Hematopoietic multipotent progenitor cell treated with erythropoietin and hydrocortisone succinate and interleukin-3 and kit ligand, for 8 days (in vitro differentiated cells): ENCODE results near the gene RIPOR3.
"Not testable (repeated sequence)": the region's sequence is repeated elsewhere in the genome, so short reads cannot be mapped to it uniquely, and the experiment has no call there.

ENCODE experiments used
- DNase-seq: peaks from one replicate; pipeline ENCODE4 v3.0.0-alpha.2; 2015

RIPOR3 gene

DNA sequence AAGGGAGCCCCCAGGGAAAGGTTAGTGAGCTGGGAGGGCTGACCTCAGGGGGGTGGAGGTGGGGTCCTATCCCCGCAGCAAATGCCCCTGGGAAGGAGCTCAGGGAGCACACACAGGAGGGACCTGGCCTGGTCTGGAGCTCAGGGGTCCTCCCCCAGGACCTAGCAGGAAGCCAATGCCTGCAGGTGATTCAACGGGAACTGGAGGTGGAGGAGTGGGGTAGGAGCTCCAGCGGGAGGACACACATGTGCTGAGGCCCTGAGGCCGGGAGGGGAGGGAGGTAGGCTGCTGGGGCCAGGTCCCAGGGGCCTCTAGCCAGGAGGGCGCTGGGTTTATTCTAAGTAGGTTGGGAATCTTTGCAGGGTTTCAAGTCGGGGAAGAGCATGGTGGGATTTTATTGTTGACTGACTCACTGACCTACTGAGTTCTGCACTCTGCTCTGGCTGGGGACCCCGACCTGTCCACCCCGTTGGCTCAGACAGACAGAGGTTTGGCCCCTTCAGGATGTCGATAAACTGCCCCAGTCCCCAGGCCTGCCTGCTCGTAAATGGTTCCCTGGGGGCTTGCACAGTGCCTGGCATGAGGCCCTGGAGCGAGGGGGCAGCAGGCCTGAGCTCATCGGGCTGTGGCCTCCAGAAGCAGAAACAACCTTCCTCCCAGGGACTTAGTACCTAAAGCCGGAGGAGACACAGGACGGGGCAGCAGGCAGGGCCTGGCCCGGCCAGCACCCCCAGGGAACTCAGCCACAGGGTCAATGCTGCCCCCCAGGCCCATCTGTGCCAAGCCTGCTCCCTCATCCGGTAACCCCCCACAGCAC lies 62.3 kb downstream of the RIPOR3 start:
- DNase-seq: no peak

DNA sequence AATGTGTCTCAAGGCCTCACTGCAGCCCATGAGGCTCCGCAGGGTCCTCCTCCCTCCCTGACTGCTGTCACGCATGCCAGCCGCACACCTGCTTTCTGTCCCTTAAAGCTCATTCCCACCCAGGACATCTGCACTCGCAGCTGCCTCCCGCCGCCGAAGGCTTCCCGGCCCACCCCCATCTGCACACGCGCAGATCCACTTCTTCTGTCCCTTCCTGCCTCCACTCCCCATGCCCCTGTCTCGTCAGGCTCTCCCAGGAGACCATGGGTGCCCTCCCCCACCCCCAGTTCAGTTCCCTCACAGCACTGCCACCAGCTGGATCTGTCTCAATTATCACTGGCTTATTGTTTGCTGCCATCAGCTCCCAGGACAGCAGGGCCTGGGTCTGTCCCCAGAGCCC lies 63.0 kb downstream of the RIPOR3 start:
- DNase-seq: no peak

DNA sequence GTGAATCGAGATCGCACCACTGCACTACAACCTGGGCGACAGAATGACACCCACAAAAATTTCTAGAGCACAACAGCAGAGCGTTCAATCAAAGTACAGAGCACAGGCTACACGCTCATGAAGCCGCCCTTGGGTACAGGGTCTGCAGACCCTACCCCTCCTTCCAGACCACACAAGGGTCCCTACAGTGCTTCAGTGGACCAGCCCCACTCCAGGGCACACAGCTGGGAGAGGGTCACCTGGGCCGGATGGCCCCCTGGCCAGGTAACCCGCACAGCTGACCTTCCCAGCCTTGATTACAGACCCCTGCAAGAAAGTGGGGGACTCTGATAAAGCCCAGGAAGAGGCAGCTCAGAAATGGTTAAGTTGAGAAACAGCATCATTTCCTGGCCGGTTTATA lies 63.6 kb downstream of the RIPOR3 start:
- no peak for DNase-seq

DNA sequence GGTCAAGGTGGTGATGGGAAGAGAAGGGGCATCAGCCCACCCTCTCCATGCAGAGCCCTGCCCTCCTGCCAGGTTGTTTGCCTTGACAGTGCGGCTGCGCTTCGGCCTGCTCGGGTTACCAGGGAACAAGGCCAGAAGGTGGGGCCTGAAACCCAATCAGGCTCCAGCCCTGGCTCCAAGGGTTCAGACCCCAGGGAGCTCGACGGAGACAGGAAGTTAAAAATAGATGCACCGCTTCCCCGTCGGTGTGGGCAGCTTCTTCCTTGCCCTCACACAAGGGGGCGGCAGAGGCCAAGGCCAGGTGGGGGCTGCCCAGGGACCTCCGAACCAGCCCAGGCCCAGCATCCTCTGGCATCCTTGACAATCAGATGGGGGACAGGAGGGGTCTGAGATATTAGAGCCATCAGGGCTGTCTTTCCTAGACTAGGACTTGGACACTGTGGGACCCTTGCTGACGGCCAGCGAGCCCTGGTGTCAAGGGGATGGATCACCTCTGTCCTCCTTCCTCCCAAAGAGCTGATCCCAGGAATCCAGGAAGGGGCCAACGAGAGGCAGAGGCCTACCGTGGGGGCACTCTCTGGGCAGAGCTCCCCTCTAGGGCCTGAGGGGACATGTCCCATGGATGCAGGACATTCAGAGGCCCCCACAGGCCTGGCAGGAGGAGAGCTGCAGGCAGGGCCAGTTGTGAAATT lies 65.2 kb downstream of the RIPOR3 start:
- DNase-seq: peak; percentile 36

DNA sequence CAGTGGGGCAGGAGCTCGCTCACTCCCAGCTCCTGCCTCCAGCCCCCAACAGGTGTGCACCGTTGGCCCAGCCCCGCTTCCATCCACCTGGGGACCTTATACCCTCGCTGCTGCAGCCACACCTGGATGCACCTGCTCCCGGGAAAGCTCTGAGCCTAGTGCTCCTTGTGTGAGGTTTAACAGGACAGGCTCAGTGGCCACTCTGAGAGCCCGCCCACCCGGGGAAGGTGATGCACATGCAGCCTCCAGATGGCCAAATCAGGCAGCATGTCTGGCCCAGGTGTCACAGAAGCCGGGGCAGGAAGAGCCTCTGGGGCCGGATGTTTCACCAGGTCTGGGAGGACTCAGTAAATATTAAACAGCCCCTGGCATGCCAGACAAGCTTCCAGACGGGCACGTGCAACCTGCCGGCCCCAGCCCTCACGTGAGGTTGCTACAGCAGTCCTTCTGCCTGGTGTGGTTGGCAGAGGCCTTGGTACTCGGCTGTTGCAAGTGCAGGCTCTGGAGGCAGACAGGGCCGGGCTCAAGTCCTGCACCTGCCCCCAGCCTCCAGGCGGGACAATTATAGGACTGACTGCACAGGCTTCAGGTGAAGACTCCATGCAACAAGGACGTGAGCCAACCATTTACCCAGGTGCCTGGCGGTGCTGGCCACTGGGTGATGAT lies 66.9 kb downstream of the RIPOR3 start:
- DNase-seq: no peak

DNA sequence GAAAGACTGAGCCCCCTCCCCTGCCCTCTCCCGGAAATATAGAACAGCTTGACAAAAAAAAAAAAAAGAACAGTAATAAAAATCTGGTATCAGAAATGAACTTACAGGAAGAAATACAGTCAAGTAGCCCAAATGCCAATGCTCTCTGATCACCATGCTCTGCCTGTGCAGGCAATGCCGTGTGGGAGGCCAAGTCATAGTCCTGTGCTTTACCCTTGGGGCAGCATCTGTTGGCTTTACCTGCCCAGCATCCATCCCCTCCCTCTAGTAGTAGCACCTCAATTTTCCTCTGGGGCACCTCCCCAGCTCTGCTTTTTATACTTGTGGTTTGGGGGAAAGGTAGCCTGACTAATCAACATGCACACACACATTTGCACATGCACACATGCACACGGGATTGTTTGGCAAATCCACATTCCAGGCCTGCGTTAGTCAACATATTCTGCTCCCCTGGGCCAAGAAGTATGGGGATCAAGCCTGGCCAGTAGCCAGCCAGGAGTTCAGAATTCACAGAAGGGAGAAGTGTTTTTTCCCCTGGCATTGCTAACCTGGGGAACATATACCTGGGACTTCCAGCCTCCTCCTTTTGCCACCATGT lies 70.2 kb downstream of the RIPOR3 start:
- DNase-seq: no peak

DNA sequence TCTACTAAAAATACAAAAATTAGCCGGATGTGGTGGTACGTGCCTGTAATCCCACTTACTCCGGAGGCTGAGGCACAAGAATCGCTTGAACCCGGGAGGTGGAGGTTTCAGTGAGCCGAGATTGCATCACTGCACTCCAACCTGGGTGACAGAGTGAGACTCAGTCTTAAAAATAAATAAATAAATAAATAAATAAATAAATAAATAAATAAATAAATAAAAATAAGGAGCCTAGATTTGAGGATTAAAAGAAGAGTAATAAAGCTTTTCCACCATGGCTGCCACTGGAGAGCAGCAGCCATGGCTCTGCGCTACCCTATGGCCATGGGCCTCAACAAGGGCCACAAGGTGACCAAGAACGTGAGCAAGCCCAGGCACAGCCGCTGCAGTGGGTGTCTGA lies 70.9 kb downstream of the RIPOR3 start:
- not testable (repeated sequence) for DNase-seq

DNA sequence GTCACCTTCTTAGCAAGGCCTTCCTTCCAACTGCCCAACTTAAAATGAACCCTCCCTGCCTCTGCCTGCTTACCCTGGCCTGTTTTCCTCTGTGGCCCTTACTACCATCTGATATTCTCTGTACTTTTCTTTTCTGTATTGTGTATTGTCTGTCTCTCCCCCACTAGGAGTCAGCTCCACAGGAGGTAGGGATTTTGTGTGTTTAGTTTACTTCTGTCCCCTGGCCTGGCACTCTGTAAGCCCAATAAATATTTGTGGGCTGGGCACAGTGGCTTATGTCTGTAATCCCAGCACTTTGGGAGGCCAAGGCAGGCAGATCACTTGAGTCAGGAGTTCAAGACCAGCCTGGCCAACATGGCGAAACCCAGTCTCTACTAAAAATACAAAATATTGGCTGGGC lies 72.8 kb downstream of the RIPOR3 start:
- no peak for DNase-seq

DNA sequence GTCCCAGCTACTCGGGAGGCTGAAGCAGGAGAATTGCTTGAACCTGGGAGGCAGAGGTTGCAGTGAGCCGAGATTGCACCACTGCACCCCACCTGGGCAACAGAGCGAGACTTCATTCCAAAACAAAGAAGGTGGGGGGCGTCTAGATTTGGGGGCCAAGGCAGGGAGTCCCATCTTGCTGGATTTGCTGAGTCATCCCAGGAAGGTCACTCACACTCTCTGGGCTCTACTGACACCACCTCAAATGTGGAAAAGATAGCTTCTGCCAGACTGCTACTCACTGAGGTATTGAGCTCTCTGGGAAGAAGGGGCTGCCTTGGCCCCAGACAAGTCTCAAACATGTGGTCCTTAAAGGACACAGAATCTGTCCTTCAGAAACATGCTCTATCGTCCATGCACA lies 74.3 kb downstream of the RIPOR3 start:
- no peak for DNase-seq

DNA sequence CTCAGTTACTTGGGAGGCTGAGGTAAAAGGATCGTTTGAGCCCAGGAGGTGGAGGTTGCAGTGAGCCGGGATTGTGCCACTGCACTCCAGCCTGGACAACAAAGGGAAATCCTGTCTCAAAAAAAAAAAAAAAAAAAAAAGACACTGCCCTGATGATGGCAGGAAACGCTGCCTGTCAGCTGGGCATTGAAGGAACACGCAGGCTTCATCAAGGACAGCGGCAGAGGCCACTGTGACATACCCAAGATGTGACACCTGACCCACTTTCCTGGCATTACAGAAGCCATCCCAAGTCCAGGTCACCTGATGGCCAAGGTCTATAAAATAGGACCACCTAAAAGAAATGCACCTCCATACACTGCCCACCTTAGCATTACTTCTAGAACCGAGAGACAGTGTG lies 75.9 kb downstream of the RIPOR3 start:
- no peak for DNase-seq

DNA sequence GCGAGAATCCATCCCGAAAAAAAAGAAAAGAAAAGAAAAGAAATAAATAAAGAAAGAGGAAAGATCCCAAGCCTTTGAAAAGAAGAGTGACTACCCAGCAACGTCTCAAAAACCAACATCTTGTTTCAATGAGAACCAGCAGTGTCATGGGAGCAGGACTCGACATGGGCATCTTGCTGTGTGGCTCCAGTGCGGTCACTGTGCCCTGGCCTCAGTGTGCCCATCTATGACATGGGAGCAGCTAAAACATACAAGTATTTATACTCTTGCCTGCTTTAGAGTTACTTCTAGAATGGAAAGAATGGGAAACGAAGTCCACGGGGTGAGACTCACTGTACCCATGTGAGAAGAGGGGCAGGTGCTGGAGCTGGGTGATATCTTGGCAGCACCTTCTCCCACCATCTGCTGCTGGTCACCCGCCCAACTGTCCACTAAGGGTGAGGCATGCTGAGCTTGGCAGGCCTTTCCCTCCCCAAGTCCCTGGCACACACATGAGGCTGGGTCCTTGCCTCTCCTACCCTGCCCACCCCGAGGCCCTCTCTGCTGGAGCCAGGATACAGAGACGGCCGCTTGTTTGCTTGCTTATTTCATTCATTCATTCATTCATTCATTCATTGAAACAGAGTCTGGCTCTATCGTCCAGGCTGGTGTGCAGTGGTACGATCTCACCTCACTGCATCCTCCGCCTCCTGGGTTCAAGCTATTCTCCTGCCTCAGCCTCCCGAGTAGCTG lies 77.7 kb downstream of the RIPOR3 start:
- no peak for DNase-seq

DNA sequence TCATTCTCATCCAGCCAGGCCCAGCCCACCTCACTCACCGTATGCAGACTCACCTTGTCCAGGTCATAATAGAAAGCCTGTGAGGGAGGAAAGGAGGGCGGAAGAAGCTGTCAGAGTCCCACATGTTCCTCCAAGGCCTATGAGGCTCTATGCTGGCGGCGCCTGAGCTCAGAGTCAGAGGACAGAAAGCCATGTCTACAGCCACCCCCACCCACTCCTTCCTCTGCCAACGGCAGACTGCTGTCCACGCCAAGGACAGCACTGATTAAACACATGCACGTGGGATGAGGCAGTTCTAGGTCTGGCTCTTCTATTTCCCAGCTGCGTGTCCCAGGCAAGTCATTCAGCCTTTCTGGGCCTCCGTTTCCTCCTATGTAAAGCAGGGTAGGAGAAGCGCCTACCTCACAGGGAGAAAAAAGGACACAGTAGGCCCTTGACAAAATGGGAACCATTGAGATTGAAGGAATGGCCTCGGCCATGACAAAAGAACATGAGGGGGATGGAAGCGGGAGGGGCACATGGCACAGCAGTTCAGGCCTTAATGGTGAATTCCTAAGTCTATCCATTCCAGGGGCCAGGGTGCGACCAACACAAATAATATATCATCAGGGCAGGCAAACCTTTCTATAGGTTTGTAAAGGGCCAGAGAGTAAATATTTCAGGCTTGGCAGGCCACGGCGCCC lies 80.1 kb downstream of the RIPOR3 start:
- no peak for DNase-seq

DNA sequence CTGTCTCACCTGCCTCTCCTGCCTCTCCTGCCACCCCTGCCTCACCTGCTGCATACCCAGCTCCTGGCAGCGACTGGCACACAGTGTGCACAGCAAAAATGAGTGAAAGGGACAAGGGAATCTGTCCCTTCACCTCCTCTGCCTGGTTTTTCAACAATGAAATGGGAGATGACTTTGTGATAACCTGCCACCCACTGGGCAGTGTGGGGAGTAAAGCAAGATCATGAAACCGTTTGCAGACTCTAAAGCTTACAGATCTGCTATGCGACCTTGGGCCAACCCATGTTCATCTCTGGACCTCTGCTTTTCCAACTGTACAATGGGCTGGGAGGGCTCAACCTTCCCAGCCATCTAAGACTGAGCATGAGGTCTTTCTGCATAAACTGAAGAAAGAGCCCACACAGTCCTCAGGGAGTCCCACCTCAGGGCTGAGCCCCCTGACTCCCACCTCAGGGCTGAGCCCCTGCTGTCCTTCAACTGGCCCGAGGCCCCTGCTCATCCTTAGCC lies 81.1 kb downstream of the RIPOR3 start:
- DNase-seq: no peak

DNA sequence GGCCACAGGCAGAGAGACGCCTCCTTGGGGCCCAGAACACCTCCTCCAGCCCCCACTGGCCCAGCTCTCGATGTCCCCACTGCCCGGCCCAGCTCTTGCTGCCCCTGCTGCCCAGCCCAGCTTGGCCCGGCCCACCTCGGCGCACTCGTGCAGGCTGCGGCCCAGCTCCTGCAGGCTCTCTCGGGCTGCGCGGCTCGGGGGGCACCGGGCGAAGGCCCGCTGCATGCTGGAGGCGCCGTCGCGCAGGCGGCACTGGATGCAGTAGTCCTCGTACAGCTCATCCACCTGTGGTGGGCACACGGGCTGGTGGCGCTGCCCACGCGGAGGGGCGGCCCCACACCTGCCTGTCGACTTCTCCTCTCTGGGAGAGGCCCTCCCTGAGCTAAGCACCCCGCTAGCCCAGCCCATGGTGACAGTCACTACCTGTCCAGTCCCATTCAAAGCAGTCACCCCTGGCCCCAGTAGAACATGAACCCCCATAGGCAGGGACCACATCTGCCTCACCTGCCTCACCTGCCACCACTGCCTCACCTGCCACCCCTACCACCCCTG lies 81.8 kb downstream of the RIPOR3 start:
- DNase-seq: no peak

DNA sequence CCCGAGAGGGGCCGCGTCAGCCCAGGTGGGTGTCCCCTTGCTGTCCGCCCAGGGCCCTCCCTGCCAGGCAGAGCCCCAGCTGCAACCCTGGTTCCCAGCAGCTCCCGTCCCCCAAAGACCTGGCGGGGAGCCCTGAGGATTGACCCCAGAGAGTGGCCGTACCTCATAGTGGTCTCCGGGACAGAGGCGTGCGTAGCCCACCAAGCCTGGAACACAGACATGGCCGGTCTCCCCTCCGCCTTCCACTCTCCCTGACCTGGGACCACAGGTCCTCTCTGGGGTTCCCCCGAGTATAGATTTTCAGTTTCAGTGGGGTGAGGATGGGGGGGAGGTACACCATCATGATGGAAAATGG lies 82.6 kb downstream of the RIPOR3 start:
- no peak for DNase-seq

DNA sequence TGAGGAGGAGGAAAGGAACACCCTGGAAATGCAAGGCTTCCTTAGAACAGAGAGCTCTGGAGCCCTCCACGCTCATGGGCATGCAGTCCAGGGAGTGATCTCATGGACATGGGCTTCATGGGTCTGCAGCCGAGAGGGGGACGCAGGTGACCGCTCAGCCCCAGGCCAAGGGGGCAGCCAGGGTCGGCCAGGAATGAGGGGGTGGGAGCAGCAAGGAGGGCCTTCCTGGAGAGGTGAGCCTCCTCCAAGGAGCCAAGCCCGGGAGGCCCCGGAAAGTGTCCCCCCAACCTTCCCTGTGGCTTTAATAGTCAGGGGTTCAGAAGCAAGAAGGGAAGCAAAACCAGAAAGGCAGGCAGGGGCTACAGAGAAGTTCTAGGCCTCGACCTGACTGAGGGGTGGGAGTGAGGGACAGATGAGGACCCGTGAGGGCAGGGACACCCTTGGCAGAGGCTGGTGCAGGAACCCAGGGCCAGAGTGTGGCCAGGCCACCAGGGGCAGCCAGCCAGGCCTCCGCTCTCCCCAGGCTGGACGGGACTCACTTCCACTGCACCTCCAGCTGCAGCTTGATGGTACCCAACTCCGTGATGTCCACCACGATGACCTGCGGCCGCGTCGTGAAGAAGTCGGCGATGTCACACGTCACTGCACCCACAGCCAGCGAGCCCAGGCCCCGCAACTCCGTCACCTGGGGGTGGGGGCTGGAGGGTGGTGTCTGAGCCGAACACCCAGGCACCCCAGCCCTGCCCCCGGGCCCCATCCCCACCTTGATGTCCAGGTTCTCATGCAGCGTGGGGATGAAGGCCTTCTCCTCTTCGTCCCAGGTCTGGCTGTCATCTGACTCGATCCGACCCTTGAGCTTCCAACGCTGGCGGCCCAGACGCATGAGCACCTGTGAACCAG lies 83.2 kb downstream of the RIPOR3 start:
- DNase-seq: no peak

DNA sequence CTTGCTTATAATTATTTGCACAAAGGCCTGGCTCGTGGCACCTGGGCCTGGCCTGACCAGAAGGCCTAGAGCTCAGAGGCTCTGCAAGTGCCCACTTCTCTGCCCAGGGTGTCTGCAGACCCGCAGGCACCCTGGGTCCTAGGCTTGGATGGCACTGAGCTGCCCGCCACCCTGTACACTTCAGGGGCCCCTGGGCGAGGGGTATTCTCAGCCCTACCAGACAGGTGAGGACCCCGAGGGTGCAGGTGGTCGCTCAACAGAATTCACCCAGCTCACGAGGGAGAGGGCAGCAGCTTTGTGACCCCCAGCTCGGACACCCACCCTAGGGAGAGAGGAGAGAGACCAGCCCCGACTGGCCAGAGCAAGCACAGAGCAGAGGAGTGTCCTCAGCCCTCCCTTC lies 83.9 kb downstream of the RIPOR3 start:
- no peak for DNase-seq

DNA sequence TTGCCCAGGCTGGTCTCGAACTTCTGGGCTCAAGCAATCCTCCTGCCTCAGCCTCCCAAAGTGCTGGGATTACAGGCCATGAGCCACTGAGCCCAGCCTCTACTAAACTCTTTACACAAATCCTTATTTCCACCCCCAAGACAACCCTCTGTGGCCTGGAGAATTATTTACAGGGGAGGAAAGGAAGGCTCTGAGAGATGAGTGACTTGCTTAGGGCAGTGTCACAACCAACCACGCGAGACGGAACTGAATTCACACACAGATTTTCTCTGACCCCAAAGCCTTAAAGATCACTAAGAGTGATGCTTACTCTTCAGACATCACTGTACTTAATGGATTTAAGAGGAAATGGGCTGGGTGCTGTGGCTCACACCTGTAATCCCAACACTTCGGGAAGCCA lies 86.2 kb downstream of the RIPOR3 start:
- DNase-seq: no peak

DNA sequence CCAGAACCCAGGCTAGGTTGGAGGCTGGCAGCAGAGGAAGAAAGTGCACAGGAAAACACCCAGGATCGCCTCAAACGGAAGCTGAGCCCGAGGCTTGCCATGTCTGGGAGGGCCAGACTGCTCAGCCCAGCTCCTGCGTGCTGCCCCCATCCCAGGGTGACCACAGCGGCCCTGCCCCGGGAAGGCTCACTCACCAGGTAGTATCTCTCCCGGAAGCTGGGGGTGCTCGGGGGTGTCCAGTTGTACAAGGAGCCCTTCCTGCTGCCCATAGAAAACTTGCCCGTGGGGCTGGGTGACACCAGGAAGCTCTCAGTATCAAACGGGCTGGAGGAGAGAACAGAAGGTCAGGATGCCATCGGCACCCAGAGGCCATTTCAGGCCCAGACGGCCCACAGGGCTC lies 86.9 kb downstream of the RIPOR3 start:
- DNase-seq: no peak

DNA sequence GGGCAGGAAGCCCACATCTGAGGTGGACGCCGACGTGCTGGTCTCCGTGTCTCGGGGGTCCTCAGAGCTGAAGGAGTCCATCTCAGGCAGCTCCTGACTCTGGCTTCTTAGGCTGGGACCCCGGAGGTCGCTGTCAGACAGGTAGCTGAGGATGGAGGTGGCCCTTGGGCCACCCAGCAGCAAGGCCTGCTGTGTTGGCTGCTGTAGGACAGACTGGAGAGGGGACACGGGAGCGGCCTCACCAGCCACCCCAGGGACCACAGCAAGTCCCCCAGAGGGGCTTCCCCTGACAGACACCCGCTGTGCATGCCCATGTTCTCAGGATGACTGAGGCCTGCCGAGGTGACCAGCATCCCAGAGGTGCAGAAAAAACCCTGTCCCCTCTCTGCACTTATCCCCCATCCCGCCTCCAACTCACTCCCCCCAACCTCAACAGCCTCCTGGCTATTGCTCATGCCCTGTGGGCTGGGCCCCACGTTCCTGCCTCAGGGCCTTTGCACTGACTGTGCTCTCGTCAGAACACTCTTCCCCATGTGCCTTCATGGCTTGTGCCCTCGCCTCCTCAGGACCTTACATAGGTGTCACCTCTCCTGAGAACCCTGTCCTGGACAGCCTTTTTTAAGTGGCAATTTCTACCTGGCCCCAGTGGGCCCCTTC lies 88.8 kb downstream of the RIPOR3 start:
- DNase-seq: no peak
